HL-60 (cell line): ENCODE data around the gene CTNNA3.

Experiments used
- GABPA ChIP-seq: IDR thresholded peaks from 2 replicates; pipeline ENCODE4 v1.6.1; 2012; ENCODE audit warnings: low read depth
- POLR2AphosphoS5 ChIP-seq: IDR thresholded peaks from 2 replicates; pipeline ENCODE4 v1.6.1; 2012; ENCODE audit warnings: low read depth
- SPI1 ChIP-seq: IDR thresholded peaks from 2 replicates; pipeline ENCODE4 v1.6.1; 2012; ENCODE audit warnings: low read depth, mild to moderate bottlenecking, borderline replicate concordance
- TF ChIP-seq, protein P1 (sequence below): IDR thresholded peaks from one replicate; pipeline ENCODE4 v1.5.1; 2011; ENCODE audit warnings: low read length, control low read depth, inconsistent platforms; ENCODE audit not compliant: insufficient read depth
- TF ChIP-seq, protein P2 (sequence below): IDR thresholded peaks from 2 replicates; pipeline ENCODE4 v1.6.1; 2012; ENCODE audit warnings: low read depth; ENCODE audit not compliant: insufficient replicate concordance

DNA sequence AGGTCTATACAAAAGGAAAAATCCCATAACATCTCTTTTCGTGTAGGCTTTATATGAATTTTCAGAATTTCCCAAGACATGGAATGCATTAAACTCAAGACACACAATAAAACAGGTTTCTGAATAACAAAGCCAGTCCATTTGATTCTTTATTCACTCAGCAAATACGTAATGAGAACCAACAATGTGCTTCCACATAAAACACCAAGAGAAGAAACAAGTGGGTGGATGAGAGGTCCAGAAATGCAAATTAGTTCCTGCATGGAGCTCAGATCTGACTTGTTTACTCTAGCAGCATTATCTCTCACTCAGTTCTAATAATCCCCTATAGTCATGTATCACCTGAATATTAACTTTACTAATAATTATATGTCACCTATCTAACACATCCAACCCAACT is 520.6 kb downstream of the CTNNA3 start:
- TF ChIP-seq, protein P1, sequence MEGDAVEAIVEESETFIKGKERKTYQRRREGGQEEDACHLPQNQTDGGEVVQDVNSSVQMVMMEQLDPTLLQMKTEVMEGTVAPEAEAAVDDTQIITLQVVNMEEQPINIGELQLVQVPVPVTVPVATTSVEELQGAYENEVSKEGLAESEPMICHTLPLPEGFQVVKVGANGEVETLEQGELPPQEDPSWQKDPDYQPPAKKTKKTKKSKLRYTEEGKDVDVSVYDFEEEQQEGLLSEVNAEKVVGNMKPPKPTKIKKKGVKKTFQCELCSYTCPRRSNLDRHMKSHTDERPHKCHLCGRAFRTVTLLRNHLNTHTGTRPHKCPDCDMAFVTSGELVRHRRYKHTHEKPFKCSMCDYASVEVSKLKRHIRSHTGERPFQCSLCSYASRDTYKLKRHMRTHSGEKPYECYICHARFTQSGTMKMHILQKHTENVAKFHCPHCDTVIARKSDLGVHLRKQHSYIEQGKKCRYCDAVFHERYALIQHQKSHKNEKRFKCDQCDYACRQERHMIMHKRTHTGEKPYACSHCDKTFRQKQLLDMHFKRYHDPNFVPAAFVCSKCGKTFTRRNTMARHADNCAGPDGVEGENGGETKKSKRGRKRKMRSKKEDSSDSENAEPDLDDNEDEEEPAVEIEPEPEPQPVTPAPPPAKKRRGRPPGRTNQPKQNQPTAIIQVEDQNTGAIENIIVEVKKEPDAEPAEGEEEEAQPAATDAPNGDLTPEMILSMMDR, result no peak
- TF ChIP-seq POLR2AphosphoS5 (no peak), SPI1 (no peak), GABPA (no peak)
- TF ChIP-seq, protein P2, sequence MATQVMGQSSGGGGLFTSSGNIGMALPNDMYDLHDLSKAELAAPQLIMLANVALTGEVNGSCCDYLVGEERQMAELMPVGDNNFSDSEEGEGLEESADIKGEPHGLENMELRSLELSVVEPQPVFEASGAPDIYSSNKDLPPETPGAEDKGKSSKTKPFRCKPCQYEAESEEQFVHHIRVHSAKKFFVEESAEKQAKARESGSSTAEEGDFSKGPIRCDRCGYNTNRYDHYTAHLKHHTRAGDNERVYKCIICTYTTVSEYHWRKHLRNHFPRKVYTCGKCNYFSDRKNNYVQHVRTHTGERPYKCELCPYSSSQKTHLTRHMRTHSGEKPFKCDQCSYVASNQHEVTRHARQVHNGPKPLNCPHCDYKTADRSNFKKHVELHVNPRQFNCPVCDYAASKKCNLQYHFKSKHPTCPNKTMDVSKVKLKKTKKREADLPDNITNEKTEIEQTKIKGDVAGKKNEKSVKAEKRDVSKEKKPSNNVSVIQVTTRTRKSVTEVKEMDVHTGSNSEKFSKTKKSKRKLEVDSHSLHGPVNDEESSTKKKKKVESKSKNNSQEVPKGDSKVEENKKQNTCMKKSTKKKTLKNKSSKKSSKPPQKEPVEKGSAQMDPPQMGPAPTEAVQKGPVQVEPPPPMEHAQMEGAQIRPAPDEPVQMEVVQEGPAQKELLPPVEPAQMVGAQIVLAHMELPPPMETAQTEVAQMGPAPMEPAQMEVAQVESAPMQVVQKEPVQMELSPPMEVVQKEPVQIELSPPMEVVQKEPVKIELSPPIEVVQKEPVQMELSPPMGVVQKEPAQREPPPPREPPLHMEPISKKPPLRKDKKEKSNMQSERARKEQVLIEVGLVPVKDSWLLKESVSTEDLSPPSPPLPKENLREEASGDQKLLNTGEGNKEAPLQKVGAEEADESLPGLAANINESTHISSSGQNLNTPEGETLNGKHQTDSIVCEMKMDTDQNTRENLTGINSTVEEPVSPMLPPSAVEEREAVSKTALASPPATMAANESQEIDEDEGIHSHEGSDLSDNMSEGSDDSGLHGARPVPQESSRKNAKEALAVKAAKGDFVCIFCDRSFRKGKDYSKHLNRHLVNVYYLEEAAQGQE, result no peak
